ENCODE results near the gene LENG8. TPM values are rescaled to one million over a fixed set of nuclear protein-coding genes. Genes with fewer than 3 reads are reported as not detected.

The LENG8 gene
- total and polyA plus RNA-seq, 10 of the 15 experiments (the other 5 are each of a cell fraction or from before 2014, with no cell fraction given) = 2.3 to 145 (median 34.4) TPM

DNA sequence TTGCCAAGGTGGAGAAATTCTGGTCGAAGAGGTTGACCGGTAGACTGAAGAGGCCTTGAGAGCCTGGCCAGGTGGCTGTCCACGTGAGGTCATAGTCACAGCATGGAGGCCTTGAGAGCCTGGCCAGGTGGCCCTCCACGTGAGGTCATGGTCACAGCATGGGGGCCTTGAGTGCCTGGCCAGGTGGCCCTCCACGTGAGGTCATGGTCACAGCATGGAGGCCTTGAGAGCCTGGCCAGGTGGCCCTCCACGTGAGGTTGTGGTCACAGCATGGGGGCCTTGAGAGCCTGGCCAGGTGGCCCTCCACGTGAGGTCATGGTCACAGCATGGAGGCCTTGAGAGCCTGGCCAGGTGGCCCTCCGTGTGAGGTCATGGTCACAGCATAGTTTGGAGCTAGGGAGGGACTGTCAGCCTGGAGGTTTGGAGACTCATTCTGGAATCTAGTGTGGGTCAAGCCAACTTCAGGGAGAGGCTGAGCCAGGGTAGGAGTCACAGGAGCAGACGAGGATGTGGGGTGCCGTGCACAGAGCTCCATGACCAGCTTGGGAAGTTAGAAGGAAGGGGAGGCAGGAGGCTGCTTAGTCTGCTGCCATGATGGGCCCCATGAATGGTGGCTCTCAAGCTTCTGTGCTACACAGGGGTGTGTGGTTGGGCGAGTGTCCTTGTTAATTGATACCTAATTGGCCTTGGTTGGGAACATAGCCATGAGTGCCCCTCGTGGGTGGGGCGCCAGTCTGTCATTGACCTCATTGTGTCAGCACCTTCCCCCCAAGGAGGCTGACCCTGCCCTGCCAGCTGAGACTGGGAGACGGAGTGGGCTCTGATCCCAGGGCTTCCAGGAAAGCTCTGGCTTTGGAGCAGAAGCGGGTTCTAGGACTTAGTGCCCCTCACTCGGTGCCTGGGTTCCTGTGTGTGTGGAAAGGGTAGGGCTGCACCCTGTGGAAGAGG, 10.6 kb downstream of the LENG8 start:
- peaks cover 12% of the 10 kb centered on the region for H3K4me1 ChIP-seq (ENCODE audit: control insufficient read depth, insufficient read depth, low read length)
- DNase-seq (ENCODE audit: low read depth, low spot score) (no peak), ATAC-seq (no peak), FAIRE-seq (no peak)
- peaks cover 14 to 62% of the 10 kb centered on the region in 2 experiments for H3K36me3 ChIP-seq (ENCODE audit: control insufficient read depth in 2 of 2, insufficient read depth in 2 of 2, low read length in 1 of 2)
- in situ Hi-C loops (cut with MboI) = loop anchor here (10.0 kb wide), 1 partner anchor 1195 kb away; the partner anchor contains the start of gene U2AF2
- H3K9me3 ChIP-seq (replicated peaks; ENCODE audit: control insufficient read depth, insufficient read depth, low read length) = no peaks in the 10 kb centered on the region
- SMC1A ChIA-PET (ENCODE audit: uncharacterized antibody, unreplicated experiment) = no interaction called here
- H4K20me1 ChIP-seq (ENCODE audit: control insufficient read depth, insufficient read depth) = no peaks in the 10 kb centered on the region; the same call in 1 of the 2 replicates
- H3K27ac ChIP-seq (ENCODE audit: control insufficient read depth, insufficient read depth) = no peak overlapping the region
- H3K4me2 ChIP-seq (ENCODE audit: control insufficient read depth, insufficient read depth) = no peak overlapping the region
- H3K79me2 ChIP-seq (ENCODE audit: control insufficient read depth, insufficient read depth, low read length) = peaks cover 14% of the 10 kb centered on the region
- POLR2A ChIA-PET = no interaction called here
- intact Hi-C loops (cut with micrococcal nuclease; ENCODE audit: unreplicated experiment) = no loop called here
- CTCF ChIA-PET = no interaction called here
- RAD21 ChIA-PET (ENCODE audit: unreplicated experiment) = no interaction called here
- H3K27me3 ChIP-seq (replicated peaks in 1 of 2; ENCODE audit: control insufficient read depth in 2 of 2, insufficient read depth in 2 of 2, low read length in 1 of 2) = no peaks in the 10 kb centered on the region
- BruUV-seq (replicated peaks) = TSS peak; percentile 43
- no peak overlapping the region for H3K9ac ChIP-seq (ENCODE audit: control insufficient read depth, insufficient read depth, low read length)
- whole genome bisulfite sequencing (ENCODE audit: insufficient coverage, insufficient replicate concordance, low lambda C conversion rate, missing lambda C conversion rate) = 78% methylated on average over 16 of the region's 16 CpGs
- TF ChIP-seq CHD1 (IDR thresholded peaks at IDR 0.05; ENCODE audit: low read depth, low read length) (no peak), POLR2AphosphoS5 (IDR thresholded peaks at IDR 0.05; ENCODE audit: low read length) (peak; percentile 55; the same call in 1 of the 2 replicates)
- H3K4me3 ChIP-seq = no peak overlapping the region
- no peak overlapping the region for H2AFZ ChIP-seq (ENCODE audit: control insufficient read depth, low read depth, low read length)

DNA sequence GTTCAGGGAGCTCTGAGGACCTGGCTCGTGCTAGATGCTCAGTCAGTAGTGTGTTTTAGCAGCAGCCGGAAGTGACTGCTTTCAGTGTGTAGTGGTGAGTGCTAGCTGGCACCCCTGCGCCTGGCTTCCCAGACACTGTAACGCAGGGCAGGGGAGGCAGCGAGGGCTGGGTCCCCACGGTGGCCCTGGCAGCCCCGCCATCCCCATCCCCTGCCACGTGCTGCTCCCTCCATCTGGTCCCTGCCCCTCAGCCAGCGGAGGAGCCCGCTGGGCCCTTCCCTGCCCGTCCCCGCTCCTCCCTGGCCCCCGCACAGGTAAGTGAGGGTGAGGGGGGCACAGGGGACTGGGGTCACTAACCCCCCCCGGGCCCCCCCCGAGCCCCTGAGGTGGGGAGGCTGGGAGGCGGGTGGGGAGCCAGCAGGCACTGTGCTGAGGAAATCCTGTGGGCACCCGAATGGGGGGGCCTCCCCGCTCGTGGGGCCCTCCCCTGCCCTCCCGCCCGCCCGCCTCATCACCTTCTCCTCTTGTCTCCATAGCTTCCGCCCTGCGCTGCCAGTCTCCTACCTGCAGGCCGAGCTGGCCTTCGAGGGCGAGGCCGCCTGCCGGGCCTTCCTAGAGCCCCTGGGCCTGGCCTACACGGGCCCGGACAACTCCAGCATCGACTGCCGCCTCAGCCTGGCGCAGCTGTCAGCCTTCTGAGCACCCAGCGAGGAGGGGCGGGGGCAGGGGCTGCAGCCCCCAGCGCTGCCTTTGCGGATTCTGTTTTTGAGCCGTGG, 11.4 kb downstream of the LENG8 start:
- ChIA-PET SMC1A (ENCODE audit: uncharacterized antibody, unreplicated experiment) (no interaction called here), POLR2A (no interaction called here), RAD21 (ENCODE audit: unreplicated experiment) (no interaction called here), CTCF (no interaction called here)
- DNase-seq (ENCODE audit: low read depth, low spot score) = no peak
- Histone ChIP-seq H3K79me2 (ENCODE audit: control insufficient read depth, insufficient read depth, low read length) (peaks cover 14% of the 10 kb centered on the region), H3K4me1 (ENCODE audit: control insufficient read depth, insufficient read depth, low read length) (peaks cover 12% of the 10 kb centered on the region), H3K27me3 (replicated peaks in 1 of 2; ENCODE audit: control insufficient read depth in 2 of 2, insufficient read depth in 2 of 2, low read length in 1 of 2) (no peaks in the 10 kb centered on the region), H3K4me3 (no peak overlapping the region), H3K9me3 (replicated peaks; ENCODE audit: control insufficient read depth, insufficient read depth, low read length) (no peaks in the 10 kb centered on the region), H3K9ac (ENCODE audit: control insufficient read depth, insufficient read depth, low read length) (no peak overlapping the region), H4K20me1 (ENCODE audit: control insufficient read depth, insufficient read depth) (no peaks in the 10 kb centered on the region), H3K36me3 (ENCODE audit: control insufficient read depth in 2 of 2, insufficient read depth in 2 of 2, low read length in 1 of 2) (peaks cover 11 to 53% of the 10 kb centered on the region in 2 experiments), H2AFZ (ENCODE audit: control insufficient read depth, low read depth, low read length) (no peak overlapping the region), H3K4me2 (ENCODE audit: control insufficient read depth, insufficient read depth) (no peak overlapping the region), H3K27ac (ENCODE audit: control insufficient read depth, insufficient read depth) (no peak overlapping the region)
- ATAC-seq = no peak
- no peak for FAIRE-seq
- in situ Hi-C loops (cut with MboI) = loop anchor here (10.0 kb wide), 1 partner anchor 1194 kb away; the partner anchor contains the start of gene U2AF2
- intact Hi-C loops (cut with micrococcal nuclease; ENCODE audit: unreplicated experiment) = no loop called here
- BruUV-seq (replicated peaks) = no TSS peak
- WGBS (ENCODE audit: insufficient coverage, insufficient replicate concordance, low lambda C conversion rate, missing lambda C conversion rate) = 95% methylated on average over 25 of the region's 39 CpGs
- TF ChIP-seq PAX8 (IDR thresholded peaks at IDR 0.05) (no peak), CBX5 (IDR thresholded peaks at IDR 0.05; ENCODE audit: low read depth) (no peak), POLR2A (IDR thresholded peaks at IDR 0.05; ENCODE audit: low read depth, low read length) (no peak), NFIC (IDR thresholded peaks at IDR 0.05; ENCODE audit: low read depth, low read length) (no peak), E4F1 (IDR thresholded peaks at IDR 0.05; ENCODE audit: borderline replicate concordance, partially characterized antibody) (no peak), STAT3 (IDR thresholded peaks at IDR 0.05; ENCODE audit: low read depth, low read length) (no peak)

Measured in GM12878 (cell line).